ENCODE measurements around the gene MRM3.
"Not testable (repeated sequence)": the region's sequence is repeated elsewhere in the genome, so short reads cannot be mapped to it uniquely, and the experiment has no call there.

DNA sequence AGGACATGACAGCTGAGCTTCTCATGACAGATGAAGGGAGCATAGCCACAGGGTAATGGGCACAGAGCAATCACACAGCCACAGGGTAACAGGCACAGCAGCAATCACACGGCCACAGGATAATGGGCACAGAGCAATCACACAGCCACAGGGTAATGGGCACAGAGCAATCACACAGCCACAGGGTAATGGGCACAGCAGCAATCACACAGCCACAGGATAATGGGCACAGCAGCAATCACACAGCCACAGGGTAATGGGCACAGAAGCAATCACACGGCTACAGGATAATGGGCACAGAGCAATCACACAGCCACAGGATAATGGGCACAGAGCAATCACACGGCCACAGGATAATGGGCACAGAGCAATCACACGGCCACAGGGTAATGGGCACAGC lies 33.5 kb upstream of the MRM3 start:
- TF ChIP-seq YY1 (tag by site-specific recombination; IDR thresholded peaks at IDR 0.05); ZNF549 (tag by site-specific recombination; IDR thresholded peaks at IDR 0.05); ZNF239 (tag by site-specific recombination; IDR thresholded peaks at IDR 0.05); ZNF677 (tag by site-specific recombination; IDR thresholded peaks at IDR 0.05); ZNF311 (tag by site-specific recombination; IDR thresholded peaks at IDR 0.05; ENCODE audit: borderline replicate concordance); ZNF335 (tag by site-specific recombination; conservative IDR thresholded peaks at IDR 0.05); ZNF654 (tag by site-specific recombination; IDR thresholded peaks at IDR 0.05; ENCODE audit: low read depth): not testable (repeated sequence)

All from HEK293 (cell line).